Smooth muscle cell (in vitro differentiated cells): ENCODE results near the gene DTL. TPM values are rescaled to one million over a fixed set of nuclear protein-coding genes. Genes with fewer than 3 reads are reported as not detected.

Experiments used
- DNase-seq: peaks from one replicate; lab custom pipeline; 2025; ENCODE audit not compliant: unreplicated experiment; lab: John Stamatoyannopoulos, UW
- H2AFZ ChIP-seq: fragments of 200-600 bp; sonication (generic); 2 replicates; pipeline ENCODE4 v1.6.0; 2016; ENCODE audit warnings: antibody characterized with exemption, low read depth, mild to moderate bottlenecking
- H3F3A ChIP-seq: fragments of 200-600 bp; sonication (generic); 2 replicates; pipeline ENCODE4 v1.6.0; 2017; ENCODE audit warnings: antibody characterized with exemption, low read depth
- H3K27ac ChIP-seq: fragments of 200-600 bp; sonication (generic); 2 replicates; pipeline ENCODE4 v1.5.1; 2016; ENCODE audit warnings: low read depth, mild to moderate bottlenecking
- H3K27me3 ChIP-seq: fragments of 200-600 bp; sonication (generic); 2 replicates; pipeline ENCODE4 v1.6.1; 2016; ENCODE audit warnings: low read depth, mild to moderate bottlenecking
- H3K36me3 ChIP-seq: fragments of 200-600 bp; sonication (generic); 2 replicates; pipeline ENCODE4 v1.5.1; 2016; ENCODE audit warnings: low read depth
- H3K4me1 ChIP-seq: fragments of 200-600 bp; sonication (generic); 2 replicates; pipeline ENCODE4 v1.5.1; 2016; ENCODE audit warnings: low read depth
- H3K4me2 ChIP-seq: fragments of 200-600 bp; sonication (generic); 2 replicates; pipeline ENCODE4 v1.6.0; 2016; ENCODE audit warnings: mild to moderate bottlenecking
- H3K4me3 ChIP-seq: fragments of 200-600 bp; sonication (generic); 2 replicates; pipeline ENCODE4 v1.5.1; 2016; ENCODE audit warnings: mild to moderate bottlenecking
- H3K79me2 ChIP-seq: fragments of 200-600 bp; sonication (generic); 2 replicates; pipeline ENCODE4 v1.6.0; 2016; ENCODE audit warnings: low read depth, mild to moderate bottlenecking
- H3K9ac ChIP-seq: fragments of 200-600 bp; sonication (generic); 2 replicates; pipeline ENCODE4 v1.6.0; 2016; ENCODE audit warnings: low read depth
- H3K9me3 ChIP-seq: fragments of 200-600 bp; sonication (generic); replicated peaks from 2 replicates; pipeline ENCODE4 v1.5.1; 2016; ENCODE audit warnings: low read depth
- H4K20me1 ChIP-seq: fragments of 200-600 bp; sonication (generic); 2 replicates; pipeline ENCODE4 v1.6.0; 2016; ENCODE audit warnings: low read depth
- CTCF ChIP-seq: fragments of 200-600 bp; sonication (generic); IDR thresholded peaks from 2 replicates; pipeline ENCODE4 v1.5.1; 2017; ENCODE audit warnings: borderline replicate concordance, mild to moderate bottlenecking, antibody characterized with exemption; ENCODE audit not compliant: insufficient read depth, poor library complexity, severe bottlenecking
- WGBS: methylation state at CpG from one replicate; pipeline ENCODE4 v1.1.7; 2016; ENCODE audit warnings: low lambda C conversion rate; 5-methylcytosine and 5-hydroxymethylcytosine counted together
- polyA plus RNA-seq: library from polyadenylated mRNA; unstranded; fragments of >200 nt; fragmentation: Nextera tagmentation; extraction: Ambion mirVana; gene quantifications from 2 replicates; pipeline ENCODE4 v1.2.1, GENCODE V29; 2016
- total RNA-seq: library from RNA; depleted of rRNA; stranded (reverse); fragments of >200 nt; gene quantifications from 2 replicates; pipeline ENCODE4 v1.2.3, GENCODE V29; 2014

The DTL gene
- total and polyA plus RNA-seq, 2 experiments from 2014 or later: 9.7 to 12.7 TPM

DNA sequence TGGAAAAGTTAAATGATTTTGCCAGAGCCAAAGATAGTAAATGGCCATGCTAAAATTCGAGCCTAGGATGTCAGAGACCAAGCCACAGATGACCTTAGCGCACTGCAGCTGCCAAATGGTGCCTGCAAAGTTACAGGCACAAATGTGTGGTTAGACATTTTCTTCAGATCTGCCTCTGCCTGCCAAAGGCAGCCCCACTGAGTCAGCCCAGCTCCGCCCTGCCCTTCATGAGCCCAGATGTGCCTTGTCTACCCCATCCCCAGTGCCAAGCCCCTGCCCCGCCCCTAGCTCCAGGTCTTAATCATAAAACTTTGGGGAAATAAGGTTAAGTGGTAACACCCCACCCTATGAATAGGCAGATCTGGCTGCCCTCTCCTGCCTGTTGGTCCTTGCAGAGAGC lies 105.9 kb downstream of the DTL start:
- Histone ChIP-seq H3K27ac (no peak overlapping the region), H3K4me2 (no peak overlapping the region), H3K4me3 (no peak overlapping the region), H3K9me3 (no peaks in the 10 kb centered on the region), H2AFZ (no peak overlapping the region), H3K27me3 (no peaks in the 10 kb centered on the region), H3K79me2 (no peaks in the 10 kb centered on the region), H3K4me1 (no peaks in the 10 kb centered on the region), H3F3A (no peaks in the 10 kb centered on the region), H3K36me3 (no peaks in the 10 kb centered on the region), H4K20me1 (no peaks in the 10 kb centered on the region), H3K9ac (no peak overlapping the region)
- DNase-seq: no peak
- no peak for TF ChIP-seq CTCF
- 96% methylated on average over 4 of the region's 4 CpGs for WGBS

DNA sequence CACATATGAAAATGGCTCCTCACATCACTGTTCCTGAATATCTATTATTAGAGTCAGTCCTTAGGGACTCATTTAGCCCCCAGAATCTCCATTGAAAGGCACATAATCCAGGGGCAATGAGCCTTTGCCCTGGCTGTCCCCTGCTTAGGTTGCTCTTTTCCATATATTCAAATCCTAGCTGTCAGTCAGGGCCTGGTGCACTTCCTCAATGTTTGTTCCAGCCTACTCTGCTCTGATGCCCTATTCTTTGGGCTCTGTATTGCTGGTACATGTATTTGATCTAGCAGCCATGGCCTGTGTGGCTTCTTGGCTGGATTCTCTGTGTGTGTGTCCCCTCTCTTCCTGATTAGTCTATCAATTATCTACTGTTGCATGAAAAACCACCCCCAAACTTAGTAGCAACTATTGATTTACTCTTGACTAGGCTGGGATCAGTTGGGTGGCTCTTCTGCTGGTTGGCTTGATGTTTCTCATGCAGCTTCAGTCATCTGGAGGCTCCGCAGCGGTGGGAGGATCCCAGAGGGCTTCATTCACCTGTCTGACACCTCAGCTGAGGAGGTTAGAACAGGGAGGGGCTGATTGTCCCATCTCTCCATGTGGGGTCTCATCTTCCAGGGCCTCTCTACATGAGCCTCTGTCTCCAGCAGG lies 107.5 kb downstream of the DTL start:
- Histone ChIP-seq H3K79me2 (no peaks in the 10 kb centered on the region), H3K27me3 (no peaks in the 10 kb centered on the region), H3F3A (no peaks in the 10 kb centered on the region), H3K9ac (no peak overlapping the region), H3K4me1 (no peaks in the 10 kb centered on the region), H2AFZ (no peak overlapping the region), H3K36me3 (no peaks in the 10 kb centered on the region), H3K27ac (no peak overlapping the region), H3K4me2 (no peak overlapping the region), H3K9me3 (no peaks in the 10 kb centered on the region), H3K4me3 (no peak overlapping the region), H4K20me1 (no peaks in the 10 kb centered on the region)
- no peak for DNase-seq
- 92% methylated on average over 2 of the region's 2 CpGs for WGBS
- no peak for TF ChIP-seq CTCF

DNA sequence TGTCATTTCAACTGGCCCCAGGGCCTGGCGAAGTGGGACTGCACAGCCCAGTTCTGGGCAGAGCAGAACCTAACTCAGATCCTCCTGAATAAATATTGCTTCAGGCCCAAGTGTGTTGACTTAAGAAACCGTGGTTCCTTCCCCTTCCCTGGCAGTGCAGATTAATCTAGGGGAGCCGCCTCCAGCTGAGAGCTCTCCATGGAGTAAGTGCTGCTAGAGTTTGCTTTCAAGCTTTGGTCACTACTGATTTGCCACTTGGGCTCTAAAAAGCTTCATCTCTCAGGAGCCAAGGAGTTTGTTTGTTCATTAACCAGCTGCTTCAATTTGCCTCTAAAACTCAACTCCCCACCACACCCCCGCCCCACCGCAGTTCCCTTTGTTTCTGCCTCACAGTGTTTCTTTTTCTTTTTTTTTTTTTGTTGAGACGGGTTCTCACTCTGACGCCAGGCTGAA lies 112.1 kb downstream of the DTL start:
- Histone ChIP-seq H3K27ac (no peak overlapping the region), H3F3A (no peaks in the 10 kb centered on the region), H3K4me1 (no peaks in the 10 kb centered on the region), H3K4me2 (no peak overlapping the region), H3K9me3 (no peaks in the 10 kb centered on the region), H3K4me3 (no peak overlapping the region), H3K36me3 (no peaks in the 10 kb centered on the region), H2AFZ (no peak overlapping the region), H3K9ac (no peak overlapping the region), H3K79me2 (no peaks in the 10 kb centered on the region), H4K20me1 (no peaks in the 10 kb centered on the region), H3K27me3 (no peaks in the 10 kb centered on the region)
- no peak for DNase-seq
- no peak for TF ChIP-seq CTCF
- 82% methylated on average over 7 of the region's 7 CpGs for WGBS

DNA sequence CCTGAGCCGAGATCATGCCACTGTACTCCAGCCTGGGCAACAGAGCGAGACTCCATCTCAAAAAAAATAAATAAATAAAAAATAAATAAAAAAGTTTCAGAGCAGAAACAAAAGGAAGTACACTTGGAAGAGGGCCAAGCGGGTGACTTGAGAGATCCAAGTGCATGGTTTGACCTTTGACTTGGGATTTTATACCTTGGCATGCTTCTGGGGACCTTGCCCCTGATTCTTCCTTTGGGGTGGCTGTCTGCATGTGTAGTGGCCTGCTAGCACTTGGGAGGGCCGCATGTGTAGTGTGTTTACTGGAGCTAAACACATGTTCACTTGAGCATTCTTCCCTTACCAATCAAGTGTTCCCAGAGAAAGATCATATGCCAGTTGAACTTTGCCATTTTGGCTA lies 114.0 kb downstream of the DTL start:
- H4K20me1 ChIP-seq: no peaks in the 10 kb centered on the region
- no peak for TF ChIP-seq CTCF
- DNase-seq: no peak
- H3K9ac ChIP-seq: no peak overlapping the region
- H3F3A ChIP-seq: no peaks in the 10 kb centered on the region
- no peaks in the 10 kb centered on the region for H3K36me3 ChIP-seq
- no peak overlapping the region for H2AFZ ChIP-seq
- H3K4me2 ChIP-seq: no peak overlapping the region
- H3K4me3 ChIP-seq: no peak overlapping the region
- no peaks in the 10 kb centered on the region for H3K4me1 ChIP-seq
- no peaks in the 10 kb centered on the region for H3K9me3 ChIP-seq
- H3K79me2 ChIP-seq: no peaks in the 10 kb centered on the region
- no peak overlapping the region for H3K27ac ChIP-seq
- H3K27me3 ChIP-seq: no peaks in the 10 kb centered on the region
- WGBS: 99% methylated on average over 4 of the region's 4 CpGs
